ENCODE results near the gene TMPRSS4.

TMPRSS4 gene

DNA sequence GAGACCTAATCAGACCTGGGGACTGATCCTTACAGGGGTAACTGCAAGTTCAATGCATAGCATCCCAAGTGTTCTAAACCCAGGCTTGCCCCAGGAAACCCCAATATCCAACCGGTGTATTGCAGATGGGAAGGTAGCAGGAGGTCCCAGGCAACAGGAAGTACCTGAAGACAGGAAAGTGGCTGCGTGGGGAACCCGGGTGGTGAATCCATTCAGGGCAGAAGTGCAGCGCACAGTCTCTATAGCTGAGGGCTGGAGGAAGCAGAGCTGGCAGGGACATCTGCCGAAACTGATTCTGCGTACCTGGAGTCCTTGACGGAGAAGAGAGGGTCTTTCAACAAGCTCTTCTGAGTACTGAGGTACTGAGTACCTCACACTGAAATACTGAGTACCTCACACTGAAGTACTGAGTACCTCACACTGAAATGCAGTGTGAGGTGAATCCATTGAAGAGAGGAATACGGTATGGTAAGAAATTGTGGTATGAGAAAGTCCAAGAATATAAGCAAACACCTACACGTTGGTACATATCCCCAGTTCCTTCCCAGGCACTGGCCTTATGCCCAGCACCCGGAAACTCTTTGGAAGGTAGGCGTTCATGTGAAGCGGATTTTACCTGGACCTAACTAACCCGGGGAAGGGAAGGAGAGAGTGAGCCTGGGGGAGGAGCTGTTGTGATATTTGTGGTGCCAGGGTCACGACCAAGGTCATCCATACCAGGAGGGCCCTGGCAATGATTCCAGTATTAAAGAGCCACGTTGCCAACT is 55.7 kb downstream of the TMPRSS4 start:
- no peak overlapping the region for H3K4me3 ChIP-seq (ENCODE audit: low read length)
- H3K27me3 ChIP-seq (ENCODE audit: control insufficient read depth, insufficient read depth, low read length): peaks cover 29% of the 10 kb centered on the region
- H3K9me3 ChIP-seq (replicated peaks; ENCODE audit: low read length): no peaks in the 10 kb centered on the region
- no peak overlapping the region for H3K9ac ChIP-seq (ENCODE audit: low read depth, low read length)
- H3K4me2 ChIP-seq (ENCODE audit: low read length): no peak overlapping the region
- H3K4me1 ChIP-seq (ENCODE audit: control insufficient read depth, insufficient read depth, low read length): no peaks in the 10 kb centered on the region
- no peaks in the 10 kb centered on the region for H3K36me3 ChIP-seq (ENCODE audit: insufficient read depth, low read length)

GRCh38 chr11:118133816-118134215 is 56.9 kb downstream of the TMPRSS4 start:
- Histone ChIP-seq H3K9ac (ENCODE audit: low read depth, low read length) (no peak overlapping the region), H3K36me3 (ENCODE audit: insufficient read depth, low read length) (no peaks in the 10 kb centered on the region), H3K4me3 (ENCODE audit: low read length) (no peak overlapping the region), H3K4me2 (ENCODE audit: low read length) (no peak overlapping the region), H3K27me3 (ENCODE audit: control insufficient read depth, insufficient read depth, low read length) (peaks cover 34% of the 10 kb centered on the region), H3K9me3 (replicated peaks; ENCODE audit: low read length) (no peaks in the 10 kb centered on the region), H3K4me1 (ENCODE audit: control insufficient read depth, insufficient read depth, low read length) (no peaks in the 10 kb centered on the region)

DNA sequence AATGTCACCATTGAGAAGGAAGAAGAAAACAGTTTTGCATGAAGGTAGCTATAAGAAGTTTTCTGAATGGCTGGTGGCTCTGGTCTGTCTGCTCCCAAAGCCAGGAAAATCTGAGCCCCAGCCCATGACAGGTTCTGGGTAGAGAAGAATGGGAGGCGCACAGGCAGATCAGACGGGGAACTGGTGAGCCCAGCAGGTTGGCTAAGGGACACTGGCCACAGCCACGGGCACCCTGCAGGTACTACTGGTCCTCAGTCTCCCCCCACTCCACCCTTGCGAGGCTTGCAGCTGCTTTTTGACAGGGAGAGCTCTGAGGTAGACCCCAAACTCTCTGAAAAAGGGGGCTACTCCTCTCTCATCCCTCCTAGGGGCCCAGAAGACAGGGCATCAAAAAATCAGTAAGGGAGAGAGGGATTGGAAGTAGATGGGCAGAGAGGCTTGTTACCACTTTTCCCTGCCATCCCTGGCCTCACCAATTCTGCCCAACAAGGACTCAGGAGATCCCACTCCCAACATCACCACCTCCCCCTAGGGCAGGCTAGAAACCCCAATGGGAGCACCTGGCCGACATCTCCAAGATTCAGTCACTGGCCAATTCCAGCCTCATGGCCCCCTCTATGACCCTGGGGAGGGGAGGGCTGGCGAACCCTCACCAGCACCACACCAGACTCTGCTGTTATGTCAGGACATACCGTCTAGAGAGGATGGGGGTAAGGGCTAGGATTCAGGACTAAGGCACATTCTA is 58.3 kb downstream of the TMPRSS4 start:
- Histone ChIP-seq H3K36me3 (ENCODE audit: insufficient read depth, low read length) (no peaks in the 10 kb centered on the region), H3K4me2 (ENCODE audit: low read length) (no peak overlapping the region), H3K27me3 (ENCODE audit: control insufficient read depth, insufficient read depth, low read length) (peaks cover 38% of the 10 kb centered on the region), H3K9me3 (replicated peaks; ENCODE audit: low read length) (no peaks in the 10 kb centered on the region), H3K4me1 (ENCODE audit: control insufficient read depth, insufficient read depth, low read length) (no peaks in the 10 kb centered on the region), H3K4me3 (ENCODE audit: low read length) (no peak overlapping the region), H3K9ac (ENCODE audit: low read depth, low read length) (no peak overlapping the region)

- no peaks in the 10 kb centered on the region for H3K36me3 ChIP-seq (ENCODE audit: insufficient read depth, low read length)
- no peaks in the 10 kb centered on the region for H3K9me3 ChIP-seq (replicated peaks; ENCODE audit: low read length)
- H3K4me3 ChIP-seq (ENCODE audit: low read length): no peak overlapping the region
- H3K4me2 ChIP-seq (ENCODE audit: low read length): no peak overlapping the region
- peaks cover 41% of the 10 kb centered on the region for H3K27me3 ChIP-seq (ENCODE audit: control insufficient read depth, insufficient read depth, low read length)
- no peaks in the 10 kb centered on the region for H3K4me1 ChIP-seq (ENCODE audit: control insufficient read depth, insufficient read depth, low read length)
- no peak overlapping the region for H3K9ac ChIP-seq (ENCODE audit: low read depth, low read length)
Measured at GRCh38 chr11:118135796-118136165, 58.9 kb downstream of the TMPRSS4 start.

DNA sequence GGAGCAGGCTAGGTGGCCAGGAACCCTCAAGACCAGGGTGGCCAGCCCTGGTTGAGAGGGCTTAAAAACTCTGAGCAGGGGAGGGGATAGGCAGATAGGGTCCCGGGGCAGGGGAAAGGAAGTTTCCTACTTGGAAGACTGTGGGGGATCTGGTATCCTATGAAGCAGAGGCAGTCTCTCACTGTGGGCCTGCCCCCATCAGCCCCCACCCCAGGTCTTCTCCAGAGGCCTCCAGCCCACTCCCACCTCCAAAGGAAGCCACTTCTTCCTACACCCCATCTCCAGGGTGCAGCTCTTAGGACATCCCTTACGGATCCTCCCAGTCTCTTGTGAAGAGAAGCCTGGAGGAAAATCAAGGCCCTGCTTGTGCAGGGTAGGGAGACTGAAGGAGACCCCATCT is 59.5 kb downstream of the TMPRSS4 start:
- H3K4me3 ChIP-seq (ENCODE audit: low read length): no peak overlapping the region
- no peak overlapping the region for H3K4me2 ChIP-seq (ENCODE audit: low read length)
- no peaks in the 10 kb centered on the region for H3K4me1 ChIP-seq (ENCODE audit: control insufficient read depth, insufficient read depth, low read length)
- H3K9ac ChIP-seq (ENCODE audit: low read depth, low read length): no peak overlapping the region
- no peaks in the 10 kb centered on the region for H3K9me3 ChIP-seq (replicated peaks; ENCODE audit: low read length)
- H3K27me3 ChIP-seq (ENCODE audit: control insufficient read depth, insufficient read depth, low read length): peaks cover 45% of the 10 kb centered on the region
- no peaks in the 10 kb centered on the region for H3K36me3 ChIP-seq (ENCODE audit: insufficient read depth, low read length)

DNA sequence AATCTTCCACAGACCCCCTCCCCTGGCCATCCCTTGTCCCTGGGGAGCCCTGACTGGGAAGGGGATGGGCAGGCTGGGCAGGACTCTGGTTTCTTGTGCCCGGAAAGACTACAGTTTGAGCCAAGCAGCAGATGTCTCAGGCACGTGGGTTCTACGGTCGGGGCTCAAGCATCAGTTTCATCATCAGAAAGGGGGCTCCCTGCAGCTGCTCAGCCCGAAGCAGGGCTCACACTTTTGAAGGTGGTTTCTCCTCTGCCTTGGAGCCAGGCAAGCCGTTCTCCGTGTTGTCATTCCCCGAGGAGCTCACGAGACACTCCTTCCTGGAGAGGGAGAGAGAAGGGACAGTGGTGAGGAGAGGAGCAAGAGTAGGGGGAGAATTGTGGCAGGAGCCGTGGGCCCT is 59.9 kb downstream of the TMPRSS4 start:
- Histone ChIP-seq H3K4me1 (ENCODE audit: control insufficient read depth, insufficient read depth, low read length) (no peaks in the 10 kb centered on the region), H3K4me3 (ENCODE audit: low read length) (no peak overlapping the region), H3K4me2 (ENCODE audit: low read length) (no peak overlapping the region), H3K27me3 (ENCODE audit: control insufficient read depth, insufficient read depth, low read length) (peaks cover 45% of the 10 kb centered on the region), H3K9me3 (replicated peaks; ENCODE audit: low read length) (no peaks in the 10 kb centered on the region), H3K36me3 (ENCODE audit: insufficient read depth, low read length) (no peaks in the 10 kb centered on the region), H3K9ac (ENCODE audit: low read depth, low read length) (no peak overlapping the region)

DNA sequence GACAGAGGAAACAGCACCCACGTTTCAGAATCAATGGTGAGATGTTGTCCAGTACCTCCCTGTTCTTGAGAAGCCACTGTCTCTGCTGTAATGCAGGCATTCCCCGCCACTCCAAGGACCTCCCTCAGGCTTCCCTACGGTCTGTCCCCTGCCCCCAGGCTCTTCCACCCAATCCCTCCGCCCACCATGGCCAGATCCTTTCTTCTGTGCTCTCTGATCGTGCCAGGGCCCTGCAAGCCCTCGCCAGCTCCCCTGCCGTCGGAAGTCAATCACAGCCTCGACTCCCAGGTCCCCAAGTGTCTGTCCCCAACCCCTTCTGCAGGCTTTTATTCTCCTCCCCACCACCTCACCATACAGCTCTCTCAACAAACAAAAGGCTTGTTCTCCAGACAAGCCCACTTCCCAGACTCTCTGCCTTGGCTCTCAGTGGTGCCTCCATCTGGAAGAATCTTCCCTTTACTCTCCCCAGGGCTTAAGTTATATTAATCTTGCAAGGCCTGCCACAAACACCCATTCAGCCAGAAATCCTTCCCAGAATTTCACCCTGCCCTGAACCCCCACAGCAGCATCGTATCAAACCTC is 62.1 kb downstream of the TMPRSS4 start:
- no peak overlapping the region for H3K4me3 ChIP-seq (ENCODE audit: low read length)
- no peaks in the 10 kb centered on the region for H3K36me3 ChIP-seq (ENCODE audit: insufficient read depth, low read length)
- no peak overlapping the region for H3K9ac ChIP-seq (ENCODE audit: low read depth, low read length)
- no peaks in the 10 kb centered on the region for H3K9me3 ChIP-seq (replicated peaks; ENCODE audit: low read length)
- H3K4me2 ChIP-seq (ENCODE audit: low read length): no peak overlapping the region
- no peaks in the 10 kb centered on the region for H3K4me1 ChIP-seq (ENCODE audit: control insufficient read depth, insufficient read depth, low read length)
- H3K27me3 ChIP-seq (ENCODE audit: control insufficient read depth, insufficient read depth, low read length): peaks cover 59% of the 10 kb centered on the region

GRCh38 chr11:118139578-118139977 is 62.7 kb downstream of the TMPRSS4 start:
- Histone ChIP-seq H3K27me3 (ENCODE audit: control insufficient read depth, insufficient read depth, low read length) (peaks cover 59% of the 10 kb centered on the region), H3K4me2 (ENCODE audit: low read length) (no peak overlapping the region), H3K36me3 (ENCODE audit: insufficient read depth, low read length) (no peaks in the 10 kb centered on the region), H3K9me3 (replicated peaks; ENCODE audit: low read length) (no peaks in the 10 kb centered on the region), H3K4me1 (ENCODE audit: control insufficient read depth, insufficient read depth, low read length) (no peaks in the 10 kb centered on the region), H3K9ac (ENCODE audit: low read depth, low read length) (no peak overlapping the region), H3K4me3 (ENCODE audit: low read length) (no peak overlapping the region)

- no peaks in the 10 kb centered on the region for H3K9me3 ChIP-seq (replicated peaks; ENCODE audit: low read length)
- H3K36me3 ChIP-seq (ENCODE audit: insufficient read depth, low read length): no peaks in the 10 kb centered on the region
- H3K27me3 ChIP-seq (ENCODE audit: control insufficient read depth, insufficient read depth, low read length): peaks cover 66% of the 10 kb centered on the region
- H3K4me3 ChIP-seq (ENCODE audit: low read length): no peak overlapping the region
- H3K4me2 ChIP-seq (ENCODE audit: low read length): no peak overlapping the region
- peaks cover 4% of the 10 kb centered on the region for H3K4me1 ChIP-seq (ENCODE audit: control insufficient read depth, insufficient read depth, low read length)
- H3K9ac ChIP-seq (ENCODE audit: low read depth, low read length): no peak overlapping the region
Measured at GRCh38 chr11:118142081-118142480, 65.2 kb downstream of the TMPRSS4 start.

DNA sequence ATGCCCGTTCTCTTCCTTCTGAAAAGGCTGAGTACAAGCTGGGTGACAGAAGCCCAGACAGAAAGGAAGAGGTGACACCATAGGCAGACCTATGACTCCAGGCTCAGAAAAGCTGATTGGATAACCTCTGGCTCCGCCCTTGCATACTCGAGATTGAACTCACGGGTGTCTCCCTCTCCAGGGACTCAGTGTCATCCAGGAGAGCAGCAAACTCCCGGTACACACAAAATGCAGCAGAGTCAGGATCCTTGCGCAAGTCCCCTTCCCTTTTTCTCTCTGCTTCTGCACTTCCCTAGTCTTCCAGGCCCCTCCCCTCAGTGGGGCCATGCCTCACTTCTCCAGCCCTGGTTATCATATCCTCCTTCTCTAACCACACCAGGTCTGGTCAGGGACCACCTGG is 65.9 kb downstream of the TMPRSS4 start:
- Histone ChIP-seq H3K27me3 (ENCODE audit: control insufficient read depth, insufficient read depth, low read length) (peaks cover 70% of the 10 kb centered on the region), H3K9ac (ENCODE audit: low read depth, low read length) (no peak overlapping the region), H3K9me3 (replicated peaks; ENCODE audit: low read length) (no peaks in the 10 kb centered on the region), H3K4me2 (ENCODE audit: low read length) (no peak overlapping the region), H3K4me1 (ENCODE audit: control insufficient read depth, insufficient read depth, low read length) (peaks cover 4% of the 10 kb centered on the region), H3K36me3 (ENCODE audit: insufficient read depth, low read length) (no peaks in the 10 kb centered on the region), H3K4me3 (ENCODE audit: low read length) (no peak overlapping the region)

DNA sequence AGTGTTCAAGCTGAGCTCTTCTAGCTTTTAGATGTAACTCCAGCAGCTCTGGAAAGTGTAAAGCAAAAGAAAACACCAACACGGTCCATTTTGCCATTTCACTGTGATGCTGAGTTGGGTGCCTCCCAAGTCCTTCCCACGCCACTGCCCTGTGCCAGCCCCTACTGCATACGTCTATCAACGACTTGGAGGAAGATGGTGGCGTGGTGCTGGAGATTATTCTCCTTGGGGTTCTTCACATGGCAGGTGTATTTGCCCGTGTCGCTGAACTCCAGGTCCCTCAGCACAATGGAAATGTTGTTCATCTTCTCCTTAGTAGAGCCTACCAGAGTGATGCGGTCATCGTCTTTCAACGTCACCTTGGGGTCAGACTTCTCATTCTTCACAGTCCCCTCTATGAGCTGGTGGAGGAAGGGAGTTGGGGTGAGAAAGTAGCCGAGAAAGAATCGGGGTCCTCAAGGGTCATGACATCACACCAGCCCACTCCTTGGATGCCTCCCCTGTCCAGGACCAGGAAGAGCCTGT is 66.8 kb downstream of the TMPRSS4 start:
- Histone ChIP-seq H3K9ac (ENCODE audit: low read depth, low read length) (no peak overlapping the region), H3K4me2 (ENCODE audit: low read length) (no peak overlapping the region), H3K4me1 (ENCODE audit: control insufficient read depth, insufficient read depth, low read length) (peaks cover 4% of the 10 kb centered on the region), H3K27me3 (ENCODE audit: control insufficient read depth, insufficient read depth, low read length) (peaks cover 71% of the 10 kb centered on the region), H3K36me3 (ENCODE audit: insufficient read depth, low read length) (no peaks in the 10 kb centered on the region), H3K4me3 (ENCODE audit: low read length) (no peak overlapping the region), H3K9me3 (replicated peaks; ENCODE audit: low read length) (no peaks in the 10 kb centered on the region)
